Endothelial cell (in vitro differentiated cells): Measurements from ENCODE around the gene CRMP1. TPM values are rescaled to one million over a fixed set of nuclear protein-coding genes. Genes with fewer than 3 reads are reported as not detected.

ENCODE experiments used
- DNase-seq: peaks from one replicate; pipeline ENCODE4 v3.0.0; 2021; ENCODE audit warnings: low spot score
- H3K27ac Mint-ChIP-seq: one replicate; pipeline ENCODE4 v1.8.0; 2021; ENCODE audit warnings: mixed read lengths, inconsistent platforms; ENCODE audit not compliant: unreplicated experiment
- H3K27me3 Mint-ChIP-seq: one replicate; pipeline ENCODE4 v1.8.0; 2021; ENCODE audit warnings: mild to moderate bottlenecking, moderate library complexity, mixed read lengths, inconsistent platforms; ENCODE audit not compliant: unreplicated experiment
- H3K36me3 Mint-ChIP-seq: one replicate; pipeline ENCODE4 v1.8.0; 2021; ENCODE audit warnings: mild to moderate bottlenecking, low read depth, mixed read lengths, inconsistent platforms; ENCODE audit not compliant: unreplicated experiment
- H3K4me1 Mint-ChIP-seq: one replicate; pipeline ENCODE4 v1.8.0; 2021; ENCODE audit warnings: mild to moderate bottlenecking, mixed read lengths, inconsistent platforms; ENCODE audit not compliant: unreplicated experiment
- H3K4me3 Mint-ChIP-seq: one replicate; pipeline ENCODE4 v1.8.0; 2021; ENCODE audit warnings: mild to moderate bottlenecking, mixed read lengths, inconsistent platforms; ENCODE audit not compliant: unreplicated experiment
- H3K9me3 Mint-ChIP-seq: one replicate; pipeline ENCODE4 v1.8.0; 2021; ENCODE audit warnings: mixed read lengths, inconsistent platforms; ENCODE audit not compliant: unreplicated experiment
- total RNA-seq: library from RNA; stranded (reverse); fragmentation: NEBNext Ultra II Directional; extraction: Animal tissue kit (Norgen Biotek cat#: 25700); gene quantifications from one replicate; pipeline ENCODE4 v1.2.1, GENCODE V29; 2021; ENCODE audit not compliant: unreplicated experiment
- TF ChIP-seq, protein P1 (sequence below): fragments of 200-600 bp; sonication (generic); IDR thresholded peaks from one replicate; pipeline ENCODE4 v1.5.0; 2021; ENCODE audit warnings: antibody characterized with exemption; ENCODE audit not compliant: unreplicated experiment

The CRMP1 gene
- total RNA-seq, 1 donor from 2014 or later = 71.2 TPM

GRCh38 chr4:5869966-5870619 is 22.8 kb downstream of the CRMP1 start:
- H3K36me3 Mint-ChIP-seq = peaks cover 11% of the 10 kb centered on the region
- H3K4me3 Mint-ChIP-seq = no peak overlapping the region
- H3K27ac Mint-ChIP-seq = no peak overlapping the region
- DNase-seq = no peak
- H3K9me3 Mint-ChIP-seq = no peaks in the 10 kb centered on the region
- TF ChIP-seq, protein P1, sequence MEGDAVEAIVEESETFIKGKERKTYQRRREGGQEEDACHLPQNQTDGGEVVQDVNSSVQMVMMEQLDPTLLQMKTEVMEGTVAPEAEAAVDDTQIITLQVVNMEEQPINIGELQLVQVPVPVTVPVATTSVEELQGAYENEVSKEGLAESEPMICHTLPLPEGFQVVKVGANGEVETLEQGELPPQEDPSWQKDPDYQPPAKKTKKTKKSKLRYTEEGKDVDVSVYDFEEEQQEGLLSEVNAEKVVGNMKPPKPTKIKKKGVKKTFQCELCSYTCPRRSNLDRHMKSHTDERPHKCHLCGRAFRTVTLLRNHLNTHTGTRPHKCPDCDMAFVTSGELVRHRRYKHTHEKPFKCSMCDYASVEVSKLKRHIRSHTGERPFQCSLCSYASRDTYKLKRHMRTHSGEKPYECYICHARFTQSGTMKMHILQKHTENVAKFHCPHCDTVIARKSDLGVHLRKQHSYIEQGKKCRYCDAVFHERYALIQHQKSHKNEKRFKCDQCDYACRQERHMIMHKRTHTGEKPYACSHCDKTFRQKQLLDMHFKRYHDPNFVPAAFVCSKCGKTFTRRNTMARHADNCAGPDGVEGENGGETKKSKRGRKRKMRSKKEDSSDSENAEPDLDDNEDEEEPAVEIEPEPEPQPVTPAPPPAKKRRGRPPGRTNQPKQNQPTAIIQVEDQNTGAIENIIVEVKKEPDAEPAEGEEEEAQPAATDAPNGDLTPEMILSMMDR = no peak
- H3K4me1 Mint-ChIP-seq = peaks cover 19% of the 10 kb centered on the region
- H3K27me3 Mint-ChIP-seq = no peaks in the 10 kb centered on the region

GRCh38 chr4:5867866-5868265 is 25.0 kb downstream of the CRMP1 start:
- Mint-ChIP-seq H3K9me3 (no peaks in the 10 kb centered on the region), H3K27me3 (no peaks in the 10 kb centered on the region), H3K27ac (no peak overlapping the region), H3K36me3 (no peaks in the 10 kb centered on the region), H3K4me3 (no peak overlapping the region), H3K4me1 (peaks cover 32% of the 10 kb centered on the region)
- TF ChIP-seq, protein P1 = no peak
- no peak for DNase-seq

DNA sequence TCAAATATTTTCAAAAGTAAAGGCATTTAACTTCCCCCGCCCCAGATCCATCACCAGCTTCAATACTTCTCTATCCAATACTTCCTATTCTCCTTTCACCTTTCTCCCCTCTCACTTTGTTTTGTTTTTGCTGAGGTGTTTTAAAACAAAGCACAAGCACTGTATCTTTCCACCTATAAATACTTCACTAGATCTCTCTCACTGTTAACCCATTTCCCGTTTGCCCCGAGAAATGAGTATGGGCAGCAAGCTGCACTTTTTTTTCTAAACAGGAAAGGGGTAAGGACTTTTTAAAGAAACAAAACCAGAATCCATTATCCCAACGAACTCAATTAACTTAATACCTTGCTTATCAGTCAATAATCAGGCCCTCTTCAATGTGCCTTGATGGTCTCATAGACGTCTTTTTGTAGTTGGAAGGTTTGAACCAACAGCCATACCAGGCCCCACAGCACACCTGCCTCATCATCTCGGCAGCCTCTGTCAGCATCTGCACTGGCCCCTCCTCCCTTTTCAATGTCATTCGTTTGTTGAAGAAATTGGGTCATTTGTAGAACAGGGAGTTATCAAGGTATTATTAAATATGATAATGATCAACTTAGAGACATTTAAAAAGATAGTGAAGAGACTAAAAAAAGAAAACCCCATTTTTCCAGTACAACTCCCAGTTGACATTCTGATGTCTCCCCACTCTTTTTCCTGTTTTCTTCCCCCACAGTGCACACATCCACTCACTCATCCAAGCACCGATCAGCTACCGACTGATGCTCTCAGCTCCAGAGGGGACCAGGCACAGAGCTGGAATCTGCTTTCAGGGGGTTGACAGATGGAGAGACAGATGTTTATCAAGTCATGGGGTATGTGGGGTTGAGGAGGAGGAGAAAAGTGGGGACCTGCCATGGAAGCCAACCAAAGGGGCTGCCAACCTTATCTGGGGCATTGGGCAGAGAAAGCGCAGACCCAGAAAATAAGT is 25.8 kb downstream of the CRMP1 start:
- no peak overlapping the region for H3K27ac Mint-ChIP-seq

GRCh38 chr4:5865896-5866599 is 26.8 kb downstream of the CRMP1 start:
- Mint-ChIP-seq H3K4me1 (peaks cover 32% of the 10 kb centered on the region), H3K27me3 (no peaks in the 10 kb centered on the region), H3K27ac (no peak overlapping the region), H3K36me3 (no peaks in the 10 kb centered on the region), H3K9me3 (no peaks in the 10 kb centered on the region), H3K4me3 (no peak overlapping the region)
- TF ChIP-seq, protein P1 = no peak
- no peak for DNase-seq

More for the DNA sequence above, 25.8 kb downstream of the CRMP1 start:
- peaks cover 32% of the 10 kb centered on the region for H3K4me1 Mint-ChIP-seq
- TF ChIP-seq, protein P1 = no peak
- no peak for DNase-seq
- H3K27me3 Mint-ChIP-seq = no peaks in the 10 kb centered on the region
- H3K9me3 Mint-ChIP-seq = no peaks in the 10 kb centered on the region
- no peak overlapping the region for H3K4me3 Mint-ChIP-seq
- no peaks in the 10 kb centered on the region for H3K36me3 Mint-ChIP-seq
